Subcutaneous abdominal adipose tissue (tissue), 5 donors: ENCODE measurements around the gene HOXC5.

ENCODE experiments used
- H3K27ac ChIP-seq: one replicate; pipeline ENCODE4 v1.7.0; 2013; ENCODE audit warnings: low read depth, mild to moderate bottlenecking, inconsistent platforms, low read length, moderate library complexity
- H3K27me3 ChIP-seq, 5 donors: one replicate each; pipeline ENCODE4 v1.7.0; 2013; ENCODE audit warnings: low read length in 5 of 5, inconsistent platforms in 1 of 5; ENCODE audit not compliant: control insufficient read depth in 5 of 5, insufficient read depth in 4 of 5
- H3K36me3 ChIP-seq, 5 donors: one replicate each; pipeline ENCODE4 v1.7.0; 2013; ENCODE audit warnings: low read length in 5 of 5; ENCODE audit not compliant: control insufficient read depth in 5 of 5, insufficient read depth in 5 of 5
- H3K4me1 ChIP-seq, 5 donors: one replicate each; pipeline ENCODE4 v1.7.0; 2013; ENCODE audit warnings: low read length in 5 of 5, mild to moderate bottlenecking in 3 of 5, moderate library complexity in 1 of 5; ENCODE audit not compliant: control insufficient read depth in 5 of 5, insufficient read depth in 5 of 5
- H3K4me3 ChIP-seq, 5 donors: one replicate each; pipeline ENCODE4 v1.7.0; 2013; ENCODE audit warnings: low read length in 5 of 5, low read depth in 1 of 5
- H3K9ac ChIP-seq, 5 donors: one replicate each; pipeline ENCODE4 v1.7.0; 2013; ENCODE audit warnings: low read length in 5 of 5, mild to moderate bottlenecking in 4 of 5, moderate library complexity in 3 of 5
- H3K9me3 ChIP-seq, 5 donors: one replicate each; pipeline ENCODE4 v1.7.0; 2013; ENCODE audit warnings: low read length in 5 of 5; ENCODE audit not compliant: control insufficient read depth in 5 of 5
- donor health status: healthy.
- donor health status: healthy.
- donor health status: healthy.
- donor health status: healthy.
- donor health status: healthy.

Gene HOXC5

DNA sequence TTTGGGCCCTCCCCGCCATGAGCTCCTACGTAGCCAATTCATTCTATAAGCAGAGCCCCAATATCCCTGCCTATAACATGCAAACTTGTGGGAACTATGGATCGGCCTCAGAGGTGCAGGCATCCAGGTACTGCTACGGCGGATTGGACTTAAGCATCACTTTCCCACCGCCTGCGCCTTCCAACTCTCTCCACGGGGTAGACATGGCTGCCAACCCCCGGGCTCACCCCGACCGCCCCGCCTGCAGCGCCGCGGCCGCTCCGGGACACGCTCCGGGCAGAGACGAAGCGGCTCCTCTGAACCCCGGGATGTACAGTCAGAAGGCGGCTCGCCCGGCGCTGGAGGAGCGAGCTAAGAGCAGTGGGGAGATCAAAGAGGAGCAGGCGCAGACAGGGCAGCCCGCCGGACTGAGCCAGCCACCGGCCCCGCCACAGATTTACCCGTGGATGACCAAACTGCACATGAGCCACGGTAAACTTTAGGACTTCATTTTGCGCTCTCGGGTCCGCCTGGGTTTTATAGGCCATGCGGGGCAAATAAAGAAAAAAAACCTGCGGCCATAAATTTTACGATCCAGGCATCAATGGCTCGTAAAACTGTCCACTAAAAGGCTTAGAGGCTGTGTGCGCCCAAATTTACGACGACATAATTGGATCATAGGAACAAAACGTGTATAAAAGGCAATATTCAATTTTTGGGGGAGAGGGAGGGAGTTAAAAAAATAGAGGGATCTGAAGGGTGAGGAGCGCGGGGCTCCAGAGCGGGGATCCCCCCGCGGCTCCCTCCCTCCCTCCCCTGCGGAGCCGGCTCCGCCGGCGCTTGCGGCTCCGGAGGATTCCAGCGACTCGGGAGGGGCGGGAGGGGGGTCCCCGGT is 493 bp downstream of the HOXC5 start:
- Histone ChIP-seq H3K9ac (peak overlapping the region in 4 of 5 donors; percentile 11 to 69 (median 39)), H3K4me3 (peak overlapping the region; percentile 47 to 74 (median 66)), H3K27me3 (peaks cover 0 to 51% (median 17%) of the 10 kb centered on the region in 5 donors), H3K9me3 (no peaks in the 10 kb centered on the region), H3K36me3 (no peaks in the 10 kb centered on the region), H3K4me1 (peaks cover 5 to 79% (median 73%) of the 10 kb centered on the region in 5 donors), H3K27ac (peak overlapping the region; percentile 41)

DNA sequence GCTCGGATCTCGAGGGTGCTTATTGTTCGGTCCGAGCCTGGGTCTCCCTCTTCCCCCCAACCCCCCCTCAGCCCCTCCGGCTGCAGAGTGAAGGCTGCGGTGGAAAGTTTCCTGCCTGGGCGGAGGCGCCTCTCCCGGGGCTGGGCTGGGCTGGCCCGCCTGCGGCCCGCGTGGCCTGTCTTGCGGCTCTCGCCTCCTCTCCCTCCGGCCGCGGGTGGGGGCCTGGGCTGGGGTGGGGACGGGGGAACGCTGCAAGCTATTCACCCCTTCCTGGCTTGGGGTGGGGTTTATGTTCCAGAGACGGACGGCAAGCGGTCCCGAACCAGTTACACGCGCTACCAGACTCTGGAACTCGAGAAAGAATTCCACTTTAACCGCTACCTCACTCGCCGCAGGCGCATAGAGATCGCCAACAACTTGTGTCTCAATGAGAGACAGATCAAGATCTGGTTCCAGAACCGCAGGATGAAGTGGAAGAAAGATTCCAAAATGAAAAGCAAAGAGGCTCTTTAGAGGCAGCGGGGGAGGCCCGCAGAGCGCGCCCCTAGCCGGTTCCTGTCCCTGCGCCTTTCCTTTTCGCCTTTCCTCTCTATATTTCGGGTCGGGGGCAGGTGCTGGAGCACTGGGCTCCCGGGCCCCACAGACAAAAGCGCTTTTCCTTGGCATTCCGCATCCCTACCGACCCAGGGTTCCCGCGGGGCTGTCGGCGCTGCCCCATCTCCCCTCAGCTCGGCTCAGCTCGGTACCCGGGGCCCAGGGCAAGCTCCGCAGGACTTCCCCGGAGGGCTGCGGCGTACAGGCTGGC is 1.3 kb downstream of the HOXC5 start:
- H3K9ac ChIP-seq, result peak overlapping the region in 3 of 5 donors; percentile 21 to 59 (median 26)
- no peaks in the 10 kb centered on the region for H3K36me3 ChIP-seq
- peak overlapping the region in 4 of 5 donors; percentile 12 to 67 (median 64) for H3K4me3 ChIP-seq
- H3K4me1 ChIP-seq, result peaks cover 5 to 79% (median 74%) of the 10 kb centered on the region in 5 donors
- H3K27ac ChIP-seq, result no peak overlapping the region
- H3K9me3 ChIP-seq, result no peaks in the 10 kb centered on the region
- peaks cover 0 to 56% (median 22%) of the 10 kb centered on the region in 5 donors for H3K27me3 ChIP-seq

DNA sequence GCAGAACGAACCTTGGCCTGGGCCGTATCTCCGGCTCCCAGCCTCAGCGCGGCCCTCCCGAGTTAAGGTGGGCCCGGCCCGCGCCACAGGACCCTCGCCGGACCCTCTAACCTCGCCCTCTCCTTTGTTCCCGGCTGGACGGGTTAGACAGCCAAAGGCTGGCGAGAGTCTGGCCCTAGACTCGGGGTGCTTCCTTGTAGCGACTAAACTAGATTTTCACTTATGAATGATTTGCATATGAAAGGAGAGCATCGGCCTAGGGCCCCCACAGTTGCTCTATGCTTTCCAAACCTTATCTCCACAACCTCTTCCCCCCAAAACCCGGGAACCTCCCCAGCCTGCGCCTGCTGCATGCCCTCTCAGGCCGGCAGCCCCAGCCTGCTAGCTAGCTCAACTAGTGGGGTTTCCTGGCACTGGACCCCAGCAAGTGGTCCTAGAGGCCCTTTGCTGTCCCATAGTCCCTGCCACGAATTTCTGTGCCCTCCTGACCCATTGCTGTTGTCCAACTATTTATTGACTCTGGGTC is 2.0 kb downstream of the HOXC5 start:
- H3K27ac ChIP-seq, result no peak overlapping the region
- peaks cover 0 to 51% (median 25%) of the 10 kb centered on the region in 5 donors for H3K27me3 ChIP-seq
- H3K9me3 ChIP-seq, result no peaks in the 10 kb centered on the region
- peak overlapping the region in 3 of 5 donors; percentile 12 to 63 (median 36) for H3K4me3 ChIP-seq
- H3K9ac ChIP-seq, result peak overlapping the region in 2 of 5 donors; percentile 7 to 21
- H3K36me3 ChIP-seq, result no peaks in the 10 kb centered on the region
- peaks cover 7 to 81% (median 74%) of the 10 kb centered on the region in 5 donors for H3K4me1 ChIP-seq

DNA sequence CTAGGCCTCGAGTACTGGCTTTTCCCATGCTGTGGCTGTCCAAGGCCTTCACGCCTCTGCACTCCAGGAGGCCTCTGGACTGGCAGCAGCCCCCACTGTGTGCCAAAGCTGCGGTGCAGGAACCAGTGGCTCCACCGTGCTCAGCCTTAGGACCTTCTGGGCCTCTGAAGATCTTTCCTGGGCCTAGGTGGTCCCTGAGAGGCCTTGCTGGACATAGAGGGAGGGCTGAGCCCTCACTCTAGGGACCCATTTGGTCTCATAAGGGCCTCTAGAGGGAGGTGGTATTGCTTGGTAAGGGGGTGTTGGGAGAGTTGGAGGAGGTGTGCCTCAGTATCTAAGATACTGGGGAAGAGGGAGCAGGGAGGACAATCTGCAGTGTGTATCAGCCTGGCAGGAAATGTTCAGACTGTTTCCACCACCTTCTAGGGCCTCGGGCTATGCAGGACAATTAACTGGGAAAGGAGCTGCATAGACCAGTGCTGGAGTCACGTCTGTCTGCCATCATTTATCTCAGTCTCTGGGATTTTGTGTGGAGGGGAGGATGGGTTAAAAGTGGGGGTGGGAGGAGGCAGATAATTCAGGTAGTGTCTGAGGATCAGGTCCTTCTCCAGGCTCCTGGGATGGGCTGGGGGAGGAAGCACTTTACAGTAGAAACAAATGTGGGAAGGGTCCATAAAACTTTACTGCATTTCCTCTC is 2.9 kb downstream of the HOXC5 start:
- peak overlapping the region in 1 of 5 donors; percentile 25 for H3K9ac ChIP-seq
- no peak overlapping the region for H3K27ac ChIP-seq
- peaks cover 0 to 49% (median 25%) of the 10 kb centered on the region in 5 donors for H3K27me3 ChIP-seq

DNA sequence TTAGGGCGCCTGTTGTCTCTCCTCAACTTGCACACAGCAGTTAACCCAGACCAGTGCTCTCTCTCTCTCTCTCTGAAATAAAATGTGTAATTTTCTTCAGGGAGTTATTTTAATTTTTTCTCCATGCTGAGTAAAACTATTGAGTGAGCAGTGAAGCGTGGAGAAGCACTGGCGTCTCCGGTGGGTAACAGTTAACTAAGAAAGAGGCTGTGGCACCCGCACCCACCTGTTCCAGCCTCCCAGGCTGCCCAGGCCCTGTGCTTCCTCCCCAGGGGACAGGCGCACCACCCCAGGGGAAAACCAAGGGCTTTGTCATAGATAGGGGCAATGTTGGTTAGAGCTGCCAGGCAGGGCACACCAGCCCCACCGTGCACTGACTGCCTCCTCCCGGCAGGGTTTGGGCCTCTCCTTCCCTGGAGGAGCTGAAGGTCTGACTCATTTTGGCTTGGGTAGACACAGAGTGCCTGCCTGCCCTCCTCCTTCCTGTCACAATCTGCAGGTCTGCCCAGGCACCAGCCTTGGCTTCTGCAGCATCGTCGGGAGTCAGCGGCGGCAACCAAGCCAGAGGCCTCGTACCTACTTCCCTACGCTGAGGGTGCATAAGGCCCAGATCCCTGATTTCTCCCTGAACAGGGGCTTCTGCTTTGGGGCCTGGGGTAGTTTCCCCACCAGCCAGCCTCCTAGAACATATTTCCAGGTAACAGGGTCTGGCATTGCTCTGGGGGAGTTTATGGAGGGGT is 3.9 kb downstream of the HOXC5 start:
- H3K27ac ChIP-seq, result no peak overlapping the region
- H3K9me3 ChIP-seq, result no peaks in the 10 kb centered on the region
- peak overlapping the region in 1 of 5 donors; percentile 23 for H3K9ac ChIP-seq
- H3K4me1 ChIP-seq, result peaks cover 7 to 69% (median 65%) of the 10 kb centered on the region in 5 donors
- H3K27me3 ChIP-seq, result peaks cover 0 to 39% (median 23%) of the 10 kb centered on the region in 5 donors
- no peaks in the 10 kb centered on the region for H3K36me3 ChIP-seq
- no peak overlapping the region for H3K4me3 ChIP-seq

More for the DNA sequence above, 2.9 kb downstream of the HOXC5 start:
- no peaks in the 10 kb centered on the region for H3K9me3 ChIP-seq
- H3K36me3 ChIP-seq, result no peaks in the 10 kb centered on the region
- H3K4me3 ChIP-seq, result no peak overlapping the region
- peaks cover 7 to 79% (median 76%) of the 10 kb centered on the region in 5 donors for H3K4me1 ChIP-seq

DNA sequence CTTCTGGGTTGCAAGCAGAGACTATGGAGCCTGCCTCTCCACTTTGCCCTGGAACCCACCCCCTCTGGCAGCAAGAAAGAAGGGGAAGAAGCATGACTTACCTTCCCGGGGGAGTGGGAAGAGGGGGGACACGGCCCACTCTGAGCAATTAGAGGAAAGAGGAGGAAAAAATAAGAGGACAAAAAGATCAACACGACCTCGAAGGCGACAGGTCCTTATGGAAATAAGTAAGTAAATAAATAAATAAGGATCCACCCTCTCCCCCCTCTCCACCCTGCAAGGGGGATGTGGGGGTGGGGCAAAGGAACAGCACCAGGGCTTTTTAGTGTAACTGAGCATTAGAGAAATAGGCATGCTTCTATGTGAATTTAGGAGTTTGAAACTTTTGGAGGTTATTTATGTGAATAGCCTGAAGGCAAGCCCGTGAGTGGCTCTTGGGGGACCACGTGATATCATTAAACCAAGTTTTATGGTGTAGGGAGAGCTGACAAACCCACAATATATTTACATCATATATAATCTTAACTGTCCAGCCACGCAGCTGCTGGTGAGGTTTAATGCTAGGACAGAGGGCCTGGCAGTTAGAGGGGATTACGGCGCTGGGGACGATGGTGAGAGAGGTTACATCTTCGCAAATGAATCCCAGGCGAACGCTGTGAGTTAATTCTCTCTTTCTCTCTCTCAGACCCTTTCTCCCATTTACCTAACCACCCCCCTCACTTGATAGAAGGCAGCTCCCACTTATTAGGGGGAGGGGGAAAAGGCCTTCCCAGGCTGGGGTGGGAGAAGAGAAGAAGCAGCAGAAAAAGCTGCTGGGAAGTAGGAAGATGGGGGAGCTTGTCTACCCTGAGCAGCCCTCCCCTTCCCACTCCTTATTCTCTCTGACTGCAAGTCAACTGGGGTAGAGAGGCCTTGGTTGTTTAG is 4.8 kb downstream of the HOXC5 start:
- Histone ChIP-seq H3K36me3 (no peaks in the 10 kb centered on the region), H3K27ac (peak overlapping the region; percentile 48), H3K4me1 (peaks cover 5 to 60% (median 57%) of the 10 kb centered on the region in 5 donors), H3K27me3 (peaks cover 0 to 38% (median 25%) of the 10 kb centered on the region in 5 donors), H3K9me3 (no peaks in the 10 kb centered on the region), H3K9ac (no peak overlapping the region), H3K4me3 (peak overlapping the region in 1 of 5 donors; percentile 1)

DNA sequence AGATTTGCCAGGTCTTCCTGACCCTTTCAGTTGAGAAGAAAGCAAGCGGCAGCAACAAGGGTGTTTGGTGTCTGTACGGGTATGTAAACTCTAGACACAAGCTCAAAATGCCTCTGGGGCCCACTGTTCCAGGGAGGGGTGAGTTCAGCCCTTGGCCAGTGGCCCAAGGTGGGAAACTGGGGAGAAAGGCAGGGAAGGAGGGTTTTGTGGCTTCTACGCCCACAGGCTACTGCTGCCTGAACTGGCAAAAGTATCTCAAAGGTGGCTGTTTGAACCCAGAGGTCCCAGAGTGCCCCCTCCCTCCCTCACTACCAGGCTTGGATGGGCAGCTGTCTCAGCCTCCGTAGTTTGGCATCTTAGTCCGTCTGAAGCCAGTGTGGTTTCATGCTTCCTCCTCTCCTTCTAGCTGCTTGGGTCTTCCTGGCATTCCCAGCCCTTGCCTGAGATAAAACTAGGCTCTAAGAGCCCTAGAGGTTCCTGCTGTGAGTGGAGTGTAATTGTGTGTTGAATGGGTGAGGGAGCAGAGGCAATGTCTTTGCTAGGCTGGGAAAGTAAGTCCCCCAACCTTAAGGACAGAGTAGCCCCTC is 5.5 kb downstream of the HOXC5 start:
- Histone ChIP-seq H3K9me3 (no peaks in the 10 kb centered on the region), H3K9ac (no peak overlapping the region), H3K4me1 (peaks cover 5 to 56% (median 50%) of the 10 kb centered on the region in 5 donors), H3K27ac (peak overlapping the region; percentile 48), H3K36me3 (no peaks in the 10 kb centered on the region), H3K4me3 (peak overlapping the region in 4 of 5 donors; percentile 41 to 65 (median 55)), H3K27me3 (peaks cover 0 to 39% (median 23%) of the 10 kb centered on the region in 5 donors)

DNA sequence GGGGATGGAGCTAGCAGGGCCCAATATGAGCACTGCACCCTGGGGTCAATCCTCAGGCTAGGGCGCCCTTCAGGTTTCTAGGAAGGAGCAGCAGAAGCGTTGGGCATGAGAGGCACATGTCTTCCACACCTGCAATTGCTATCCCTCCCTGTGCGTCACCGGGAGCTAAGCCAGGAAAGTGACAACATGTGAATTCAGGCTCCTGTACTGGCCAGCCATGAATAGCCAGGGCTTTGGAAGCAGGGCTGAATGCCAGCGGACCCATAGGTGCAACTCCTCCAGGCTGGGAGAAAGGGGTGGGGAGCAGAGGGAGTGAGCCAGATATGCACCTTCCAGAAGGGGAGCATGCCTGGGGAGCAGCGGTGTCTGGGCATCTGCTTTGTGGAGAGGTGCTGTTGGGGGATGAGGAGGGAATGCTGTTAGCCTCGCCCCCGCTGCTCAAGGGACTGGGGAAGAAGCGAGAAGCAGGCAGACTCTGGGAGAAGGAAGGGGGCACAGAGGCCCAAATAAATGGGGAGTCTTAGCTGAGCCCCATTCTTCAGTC is 6.1 kb downstream of the HOXC5 start:
- Histone ChIP-seq H3K9ac (peak overlapping the region in 2 of 5 donors; percentile 18 to 57), H3K4me3 (peak overlapping the region; percentile 41 to 65 (median 54)), H3K36me3 (no peaks in the 10 kb centered on the region), H3K27ac (peak overlapping the region; percentile 48), H3K9me3 (no peaks in the 10 kb centered on the region), H3K27me3 (peaks cover 0 to 39% (median 23%) of the 10 kb centered on the region in 5 donors), H3K4me1 (peaks cover 5 to 53% (median 47%) of the 10 kb centered on the region in 5 donors)
